ENCODE results near the gene NEO1.

NEO1 gene

GRCh38 chr15:73010154-73011152 lies 41.8 kb upstream of the NEO1 start:
- Histone ChIP-seq H3K27ac (ENCODE audit: low read depth, low read length) (no peak overlapping the region), H3F3A (ENCODE audit: control insufficient read depth, insufficient read depth) (no peaks in the 10 kb centered on the region), H3K36me3 (ENCODE audit: control insufficient read depth, low read length) (no peaks in the 10 kb centered on the region), H3K4me3 (ENCODE audit: low read length) (no peak overlapping the region), H3K4me2 (ENCODE audit: low read length) (no peak overlapping the region), H3K9me2 (replicated peaks; ENCODE audit: control insufficient read depth, low read length) (no peaks in the 10 kb centered on the region), H3K27me3 (ENCODE audit: control insufficient read depth, low read length) (no peaks in the 10 kb centered on the region), H3K4me1 (ENCODE audit: control insufficient read depth, low read length) (no peaks in the 10 kb centered on the region), H3K9me3 (ENCODE audit: control insufficient read depth, insufficient read depth, low read length) (no peaks in the 10 kb centered on the region), H4K20me1 (ENCODE audit: control insufficient read depth, insufficient read depth, low read depth, low read length) (no peaks in the 10 kb centered on the region), H3K79me2 (ENCODE audit: control insufficient read depth, low read length) (no peaks in the 10 kb centered on the region)
- TF ChIP-seq CTCF (IDR thresholded peaks at IDR 0.05; ENCODE audit: low read depth, low read length, poor library complexity, severe bottlenecking) (no peak), EZH2phosphoT487 (IDR thresholded peaks at IDR 0.05; ENCODE audit: borderline replicate concordance, low read length) (no peak)

GRCh38 chr15:73014904-73015303 lies 37.4 kb upstream of the NEO1 start:
- no peak overlapping the region for H3K27ac ChIP-seq (ENCODE audit: low read depth, low read length)
- no peaks in the 10 kb centered on the region for H3K36me3 ChIP-seq (ENCODE audit: control insufficient read depth, low read length)
- TF ChIP-seq EZH2phosphoT487 (IDR thresholded peaks at IDR 0.05; ENCODE audit: borderline replicate concordance, low read length) (no peak), CTCF (IDR thresholded peaks at IDR 0.05; ENCODE audit: low read depth, low read length, poor library complexity, severe bottlenecking) (no peak)
- no peaks in the 10 kb centered on the region for H4K20me1 ChIP-seq (ENCODE audit: control insufficient read depth, insufficient read depth, low read depth, low read length)
- no peaks in the 10 kb centered on the region for H3K79me2 ChIP-seq (ENCODE audit: control insufficient read depth, low read length)
- no peak overlapping the region for H3K4me3 ChIP-seq (ENCODE audit: low read length)
- no peaks in the 10 kb centered on the region for H3K9me3 ChIP-seq (ENCODE audit: control insufficient read depth, insufficient read depth, low read length)
- peaks cover 5% of the 10 kb centered on the region; the same call in 1 of the 2 replicates for H3K27me3 ChIP-seq (ENCODE audit: control insufficient read depth, low read length)
- H3K4me1 ChIP-seq (ENCODE audit: control insufficient read depth, low read length) = no peaks in the 10 kb centered on the region
- H3F3A ChIP-seq (ENCODE audit: control insufficient read depth, insufficient read depth) = no peaks in the 10 kb centered on the region
- no peaks in the 10 kb centered on the region for H3K9me2 ChIP-seq (replicated peaks; ENCODE audit: control insufficient read depth, low read length)
- no peak overlapping the region for H3K4me2 ChIP-seq (ENCODE audit: low read length)

- no peaks in the 10 kb centered on the region for H3K9me3 ChIP-seq (ENCODE audit: control insufficient read depth, insufficient read depth, low read length)
- H3K4me3 ChIP-seq (ENCODE audit: low read length) = no peak overlapping the region
- no peaks in the 10 kb centered on the region for H3K79me2 ChIP-seq (ENCODE audit: control insufficient read depth, low read length)
- no peak for TF ChIP-seq EZH2phosphoT487 (IDR thresholded peaks at IDR 0.05; ENCODE audit: borderline replicate concordance, low read length)
- no peak for TF ChIP-seq CTCF (IDR thresholded peaks at IDR 0.05; ENCODE audit: low read depth, low read length, poor library complexity, severe bottlenecking)
- no peaks in the 10 kb centered on the region for H3K36me3 ChIP-seq (ENCODE audit: control insufficient read depth, low read length)
- H3K27me3 ChIP-seq (ENCODE audit: control insufficient read depth, low read length) = peaks cover 8% of the 10 kb centered on the region; the same call in 1 of the 2 replicates
- H3K27ac ChIP-seq (ENCODE audit: low read depth, low read length) = no peak overlapping the region
- H3K4me2 ChIP-seq (ENCODE audit: low read length) = no peak overlapping the region
- H3K9me2 ChIP-seq (replicated peaks; ENCODE audit: control insufficient read depth, low read length) = no peaks in the 10 kb centered on the region
- H3F3A ChIP-seq (ENCODE audit: control insufficient read depth, insufficient read depth) = no peaks in the 10 kb centered on the region
- no peaks in the 10 kb centered on the region for H4K20me1 ChIP-seq (ENCODE audit: control insufficient read depth, insufficient read depth, low read depth, low read length)
- no peaks in the 10 kb centered on the region for H3K4me1 ChIP-seq (ENCODE audit: control insufficient read depth, low read length)
These were observed 36.8 kb upstream of the NEO1 start for GRCh38 chr15:73015493-73015892.
